Hematopoietic multipotent progenitor cell treated with erythropoietin and hydrocortisone succinate and interleukin-3 and kit ligand, for 8 days (in vitro differentiated cells): ENCODE results near the gene DGKQ.
"Not testable (repeated sequence)": the region's sequence is repeated elsewhere in the genome, so short reads cannot be mapped to it uniquely, and the experiment has no call there.

Experiments
- DNase-seq: peaks from one replicate; pipeline ENCODE4 v3.0.0-alpha.2; 2015

Gene DGKQ

DNA sequence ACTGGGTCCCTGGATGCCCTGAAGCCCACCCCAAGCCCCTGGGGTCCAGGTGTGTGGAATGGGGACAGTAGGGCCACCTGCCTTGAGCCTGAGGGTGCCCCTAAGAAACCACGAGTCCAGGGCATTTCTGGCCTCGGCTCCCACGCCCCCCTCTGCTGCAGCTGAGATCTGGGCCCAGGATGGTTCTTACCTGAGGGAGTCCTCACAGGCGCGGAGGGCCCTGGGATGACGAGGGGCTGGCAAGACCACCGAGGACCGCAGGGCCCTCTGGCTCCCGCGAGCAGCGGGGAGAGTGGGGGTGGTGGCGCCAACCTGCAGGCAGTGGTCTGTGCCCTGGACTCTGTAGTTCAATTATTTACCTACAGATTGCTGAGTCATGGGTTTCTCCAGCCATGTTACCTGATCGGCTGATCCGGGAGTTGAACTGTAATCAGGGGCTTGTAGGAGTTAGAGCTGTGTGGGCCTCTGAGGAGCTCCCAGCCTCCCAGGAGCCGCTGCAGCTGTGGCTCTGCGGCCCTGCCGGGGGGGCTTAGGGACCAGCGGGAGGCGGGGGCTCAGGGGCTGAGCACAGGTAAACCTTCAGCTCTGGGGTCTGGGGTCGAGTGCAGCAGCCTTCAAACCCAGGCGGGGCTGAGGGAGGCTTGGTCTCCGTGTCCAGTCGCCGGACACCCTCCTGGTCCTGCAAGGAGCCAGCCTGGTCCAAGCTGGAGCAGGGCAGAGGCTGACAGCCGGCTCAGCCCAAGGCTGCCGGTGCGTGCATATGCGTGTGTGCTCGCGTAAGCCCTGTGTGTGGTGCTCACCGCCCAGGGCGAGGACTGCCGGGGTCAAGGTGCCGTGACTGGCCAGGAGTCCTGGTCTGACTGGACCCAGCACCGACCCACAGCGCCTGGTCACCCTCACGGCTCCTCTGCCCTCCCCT lies 20.0 kb upstream of the DGKQ start, which contains the start of gene SLC26A1:
Gene SLC26A1 (minus strand): TSS at position 294 of the 919 bp plus-strand sequence. CDS start 1,701 bp downstream, outside the sequence.
- no peak for DNase-seq

DNA sequence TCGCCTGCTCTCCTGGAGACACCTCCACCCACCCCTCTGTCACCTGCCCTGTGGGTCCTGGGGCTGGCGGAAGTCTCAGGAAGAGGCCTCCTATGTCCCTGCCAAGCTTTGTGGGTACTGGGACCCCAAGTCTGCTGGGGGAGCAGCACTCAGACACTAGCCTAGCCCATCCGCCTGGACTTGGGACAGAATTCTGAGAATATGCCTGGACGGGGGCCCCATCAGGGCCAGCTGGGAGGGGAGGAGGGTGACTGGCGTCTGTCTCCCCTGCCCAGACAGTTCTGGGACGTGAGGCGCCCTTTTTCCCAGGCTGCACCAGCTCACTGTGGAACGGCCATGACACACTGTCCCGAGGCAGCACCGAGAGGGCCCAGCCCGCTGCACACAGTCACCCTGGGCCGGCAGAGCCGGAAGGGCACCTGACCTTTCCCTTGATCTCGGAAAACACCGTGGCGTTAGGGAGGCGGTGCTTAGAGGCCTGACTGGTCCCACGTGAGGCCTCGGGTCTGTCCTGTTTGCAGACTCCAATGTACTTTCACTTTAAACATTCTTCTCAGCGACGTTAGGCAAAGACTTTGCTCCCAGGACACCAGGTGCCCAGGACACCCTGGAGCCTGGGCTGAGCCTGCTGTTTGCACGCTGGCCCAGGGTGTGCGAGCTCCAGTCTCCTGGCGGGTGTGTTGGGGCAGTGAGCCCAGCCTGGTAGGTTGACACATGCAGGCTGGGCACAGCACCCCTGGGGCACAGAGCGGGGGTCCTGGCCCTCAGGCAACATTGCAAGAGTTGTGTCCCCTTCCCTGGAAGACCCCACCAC lies 19.1 kb upstream of the DGKQ start:
- no peak for DNase-seq

DNA sequence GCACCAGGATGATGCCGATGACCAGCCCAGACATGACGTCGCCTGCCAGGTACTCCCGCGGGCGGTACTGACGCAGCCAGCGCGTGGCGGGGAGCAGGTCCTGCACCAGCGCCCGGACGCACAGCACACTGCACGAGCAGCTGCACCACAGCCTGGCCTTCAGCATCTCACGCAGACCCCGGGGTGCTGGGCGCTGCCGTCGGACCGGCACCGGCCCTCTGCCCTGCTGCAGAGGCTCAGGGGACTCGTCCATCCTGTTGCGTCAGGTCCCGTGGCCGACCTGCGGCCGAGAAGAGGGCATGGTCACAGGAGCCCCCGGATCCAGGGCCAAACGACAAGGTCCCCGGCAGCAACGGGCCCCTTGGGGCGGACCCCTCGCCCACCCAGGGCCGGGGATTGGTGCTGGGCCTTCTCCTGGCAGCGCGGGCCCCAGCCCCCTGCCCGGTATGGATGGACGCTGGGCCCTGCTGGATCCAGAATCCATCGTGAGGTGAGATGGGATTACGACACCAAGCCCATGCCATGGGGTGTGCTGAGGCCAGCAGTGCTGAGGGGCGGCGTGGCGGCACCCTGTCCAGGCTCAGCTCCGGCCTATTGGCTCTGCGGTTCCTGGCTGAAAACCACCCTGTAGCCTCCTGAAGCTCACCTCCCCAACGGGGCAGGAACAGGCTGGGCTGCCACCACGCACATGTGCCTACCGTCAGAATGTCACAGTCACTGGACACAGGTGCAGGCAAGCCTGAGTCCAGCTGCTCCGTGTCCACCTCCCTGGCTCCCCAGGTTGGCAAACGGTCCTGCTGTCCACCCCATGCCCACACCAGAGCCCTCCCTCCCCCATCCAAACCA lies 18.3 kb upstream of the DGKQ start:
- no peak for DNase-seq

DNA sequence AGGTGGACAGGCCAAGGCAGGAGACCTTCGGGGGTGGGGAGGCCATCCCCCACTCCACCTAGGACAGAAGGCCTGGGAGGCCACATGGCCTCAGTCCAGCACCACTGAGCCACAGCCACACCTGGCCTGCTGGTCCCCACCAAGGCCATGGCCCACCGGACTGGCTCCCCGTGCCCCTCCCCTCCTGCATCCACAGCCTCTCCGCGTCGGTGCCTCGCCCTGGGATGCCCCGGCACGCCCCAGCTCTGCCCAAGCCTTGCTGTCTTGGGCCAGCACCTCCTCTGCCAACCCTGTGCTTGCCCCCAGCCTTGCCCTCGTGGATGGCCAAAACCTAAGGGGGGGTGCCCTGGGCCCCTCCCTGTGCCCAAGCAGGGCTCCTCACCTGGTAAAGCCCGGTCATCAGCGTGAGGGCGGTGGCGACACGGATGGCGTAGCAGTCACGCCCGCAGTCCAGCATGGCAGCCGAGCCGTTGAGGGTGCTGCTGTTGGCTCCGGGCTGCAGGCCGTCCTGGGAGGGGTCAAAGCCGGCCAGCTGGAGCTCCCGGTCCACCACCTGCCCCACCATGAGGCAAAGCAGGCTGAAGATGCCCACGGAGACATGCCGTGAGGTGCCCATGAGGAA lies 17.5 kb upstream of the DGKQ start:
- no peak for DNase-seq

DNA sequence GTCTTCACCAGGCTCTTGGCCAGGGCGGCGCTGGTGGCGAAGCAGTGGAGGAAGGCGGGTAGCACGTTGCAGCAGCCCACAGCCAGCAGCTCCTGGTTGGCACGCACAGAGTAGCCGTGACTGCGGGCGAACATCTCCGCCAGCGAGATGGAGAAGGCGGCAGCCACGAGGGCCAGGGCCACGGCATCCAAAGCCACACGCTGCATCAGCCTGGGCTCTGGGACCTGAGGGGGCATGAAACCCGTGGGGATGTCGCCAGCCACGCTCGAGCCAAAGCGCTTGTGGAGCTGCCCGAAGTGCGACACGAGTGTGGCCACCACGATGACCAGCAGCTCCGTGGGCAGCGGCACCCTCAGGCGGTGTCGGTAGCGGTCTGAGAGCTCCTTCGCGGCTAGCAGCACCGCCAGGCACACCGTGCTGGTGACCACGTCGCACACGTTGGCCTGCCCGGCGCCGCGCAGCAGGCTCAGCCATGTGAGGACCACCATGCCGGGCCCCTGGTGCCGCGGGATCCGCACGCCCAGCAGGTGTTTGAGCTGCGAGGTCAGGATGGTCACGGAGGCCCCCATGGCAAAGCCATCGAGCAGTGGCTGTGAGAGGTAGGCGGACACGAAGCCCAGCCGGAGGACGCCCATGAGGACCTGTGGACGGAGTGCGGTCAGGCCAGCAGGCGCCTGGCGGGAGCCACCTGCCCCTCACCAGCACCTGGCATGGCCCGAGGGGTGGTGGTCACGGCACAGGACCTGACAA lies 16.5 kb upstream of the DGKQ start:
- DNase-seq: no peak

DNA sequence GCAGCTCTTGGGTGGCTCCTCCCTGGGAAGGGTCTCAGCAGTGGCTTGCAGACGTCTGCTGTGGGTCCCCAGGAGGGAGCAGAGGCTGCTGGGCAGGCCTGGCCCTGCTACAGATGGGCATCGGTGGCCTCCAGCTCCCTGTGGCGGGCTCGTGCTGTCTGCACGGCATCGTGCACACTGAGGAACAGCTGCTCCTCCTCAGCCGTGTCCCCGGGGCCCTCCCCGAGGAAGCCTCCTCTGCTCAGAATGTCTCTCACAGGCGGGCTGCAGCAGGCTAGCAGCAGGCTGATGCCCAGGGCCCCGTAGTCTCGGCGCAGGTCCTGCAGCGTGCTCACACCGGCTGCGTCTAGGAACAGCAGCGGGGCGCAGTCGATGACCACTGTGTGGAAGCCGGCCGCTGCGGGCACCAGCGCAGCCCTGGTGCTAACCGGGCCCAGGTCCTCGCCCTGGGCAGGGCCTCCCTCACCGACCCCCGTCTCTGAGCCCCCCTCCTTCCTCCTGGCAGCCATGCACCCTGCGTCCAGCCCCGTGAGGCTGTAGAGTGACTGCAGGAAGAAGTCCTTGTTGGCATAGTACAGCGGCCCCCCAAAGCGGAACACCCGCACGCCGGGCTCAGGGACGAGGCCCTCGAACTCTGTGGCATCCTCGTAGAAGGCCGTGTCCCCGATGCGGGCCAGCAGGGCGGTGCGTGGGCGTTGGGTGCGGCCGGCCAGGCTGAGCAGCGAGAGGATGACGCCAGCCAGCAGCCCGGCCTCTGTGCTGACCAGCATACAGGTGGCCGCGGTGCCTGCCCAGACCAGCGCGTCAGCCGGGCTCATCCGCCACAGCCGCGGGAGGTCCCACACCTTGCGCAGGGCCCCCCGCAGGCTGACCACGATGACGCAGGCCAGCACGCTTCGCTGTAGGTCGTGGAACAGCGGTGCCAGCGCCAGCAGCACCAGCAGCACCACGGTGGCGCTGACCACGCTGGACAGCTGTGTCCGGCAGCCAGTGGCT lies 15.7 kb upstream of the DGKQ start:
- no peak for DNase-seq

DNA sequence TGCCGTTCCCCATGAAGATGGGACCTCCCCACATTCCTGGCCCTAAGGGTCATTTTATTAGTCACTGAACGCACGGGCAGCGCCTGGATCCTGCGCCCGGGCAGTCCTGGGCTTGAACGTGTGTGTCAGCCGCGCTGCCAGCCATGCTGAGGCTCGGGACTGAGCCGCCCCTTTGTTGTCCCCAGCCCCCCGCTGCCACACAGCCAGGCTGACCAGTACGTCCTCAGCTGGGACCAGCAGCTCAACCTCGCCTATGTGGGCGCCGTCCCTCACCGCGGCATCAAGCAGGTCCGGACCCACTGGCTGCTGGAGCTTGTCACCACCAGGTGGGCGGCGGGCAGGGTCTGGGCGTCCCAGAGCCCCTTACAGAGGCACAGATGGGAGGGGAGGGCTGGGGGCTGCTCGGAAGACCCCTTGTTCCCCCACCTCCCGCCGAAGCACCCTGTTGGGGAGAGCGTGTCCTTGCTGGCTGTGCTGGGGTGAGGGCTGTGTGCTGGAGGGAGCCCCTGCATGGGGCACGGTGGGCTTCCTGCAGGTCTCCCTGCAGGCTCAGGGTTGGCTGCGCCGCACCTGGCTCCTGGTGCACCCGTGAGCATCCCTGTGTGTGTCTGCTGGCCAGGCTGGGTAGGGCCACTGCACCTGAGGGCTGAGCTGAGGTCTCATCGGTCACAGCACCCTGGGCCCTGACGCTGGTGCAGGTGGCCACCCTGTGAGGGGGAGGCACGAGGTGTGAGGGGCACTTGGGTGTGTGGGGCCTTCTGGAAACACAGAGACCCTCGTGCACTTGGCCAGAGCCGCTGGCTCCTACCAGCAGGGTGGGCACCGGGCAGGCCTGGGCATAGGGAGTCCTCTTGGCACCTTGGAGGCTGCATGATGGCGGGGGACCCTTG lies 14.5 kb upstream of the DGKQ start:
- DNase-seq: no peak

DNA sequence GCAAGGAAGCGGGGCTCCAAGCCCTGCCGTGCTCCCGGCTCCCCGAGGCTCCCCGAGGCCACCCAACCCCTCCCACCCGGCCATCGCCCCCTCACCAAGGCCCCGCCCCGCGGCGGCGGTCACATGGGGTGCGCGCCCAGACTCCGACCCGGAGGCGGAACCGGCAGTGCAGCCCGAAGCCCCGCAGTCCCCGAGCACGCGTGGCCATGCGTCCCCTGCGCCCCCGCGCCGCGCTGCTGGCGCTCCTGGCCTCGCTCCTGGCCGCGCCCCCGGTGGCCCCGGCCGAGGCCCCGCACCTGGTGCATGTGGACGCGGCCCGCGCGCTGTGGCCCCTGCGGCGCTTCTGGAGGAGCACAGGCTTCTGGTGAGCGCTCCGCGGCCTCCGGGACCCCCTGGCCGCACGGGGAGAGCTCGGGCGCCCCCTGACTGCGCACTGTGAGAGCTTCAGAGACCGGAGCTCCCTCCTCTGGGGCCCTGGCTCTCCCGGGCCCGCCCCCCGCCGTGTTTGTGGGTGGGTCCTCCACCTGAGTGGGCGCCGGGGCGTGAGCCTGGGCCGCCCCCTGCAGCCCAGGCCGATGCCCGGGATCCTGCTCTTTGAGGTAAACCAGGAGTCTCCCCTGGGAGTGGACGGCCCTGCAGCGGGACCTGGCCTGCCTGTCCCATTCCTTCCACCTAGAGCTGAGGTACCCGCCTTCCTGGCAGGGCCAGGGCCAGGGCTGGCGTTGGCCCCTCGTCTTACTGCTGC lies 13.7 kb upstream of the DGKQ start, which contains the start of gene IDUA:
Gene IDUA (plus strand): TSS at position 166 of the 745 bp plus-strand sequence. CDS start 41 bp downstream, at position 207.
- DNase-seq: peak; percentile 81

DNA sequence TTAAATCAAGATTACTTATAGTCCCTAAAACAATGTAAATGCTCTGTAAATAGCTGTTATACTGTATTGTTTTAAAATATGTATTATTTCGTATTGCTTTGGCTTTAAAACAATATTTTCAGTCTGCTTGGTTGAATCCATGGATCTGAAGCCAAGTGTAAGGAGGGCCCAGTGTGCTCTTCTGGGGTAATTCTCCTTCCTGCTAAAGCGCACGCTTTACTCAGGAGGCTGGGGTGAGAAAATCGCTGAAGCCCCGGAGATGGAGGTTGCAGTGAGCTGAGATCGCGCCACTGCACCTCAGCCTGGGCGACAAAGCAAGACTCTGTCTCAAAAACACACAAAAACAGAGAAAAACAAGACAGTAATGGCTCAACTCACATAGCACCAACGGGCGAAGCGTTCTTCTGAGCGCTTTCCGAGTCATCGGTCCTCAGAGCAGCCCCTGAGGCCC lies 13.1 kb upstream of the DGKQ start:
- no peak for DNase-seq

DNA sequence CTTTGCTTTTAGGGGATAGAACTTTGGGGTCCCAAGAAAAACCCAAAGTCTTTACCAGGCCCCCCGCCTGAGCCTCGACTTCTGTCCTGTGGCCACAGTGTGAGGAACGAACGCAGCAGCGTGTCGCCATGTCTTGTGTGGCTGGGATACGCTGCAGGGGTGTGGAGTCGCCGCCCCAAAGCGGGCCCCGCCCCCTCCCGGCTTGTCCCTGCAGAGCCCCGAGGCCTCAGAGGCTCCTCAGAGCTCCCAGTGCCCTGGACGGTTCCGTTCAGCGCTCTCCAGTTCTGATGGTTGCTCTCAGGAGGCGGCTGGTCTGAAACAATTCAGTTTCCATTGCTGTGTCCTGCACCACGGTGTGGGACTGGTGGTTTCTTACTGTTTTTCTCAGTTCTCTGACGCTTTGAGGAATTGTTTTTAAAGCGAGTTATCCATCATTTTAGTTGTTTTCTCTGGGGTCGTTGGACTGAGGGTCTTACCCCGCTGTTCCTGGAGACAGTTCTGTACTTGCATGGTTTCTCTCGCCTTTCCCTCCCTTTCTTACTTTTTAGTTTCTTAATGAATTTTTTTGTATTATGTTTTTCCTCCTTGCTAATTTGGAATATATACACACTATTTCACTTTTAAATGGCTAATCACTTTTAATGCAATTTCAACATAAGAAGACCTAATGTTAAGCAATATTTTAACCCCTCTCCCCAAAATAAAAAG lies 11.9 kb upstream of the DGKQ start:
- DNase-seq: peak; percentile 82

DNA sequence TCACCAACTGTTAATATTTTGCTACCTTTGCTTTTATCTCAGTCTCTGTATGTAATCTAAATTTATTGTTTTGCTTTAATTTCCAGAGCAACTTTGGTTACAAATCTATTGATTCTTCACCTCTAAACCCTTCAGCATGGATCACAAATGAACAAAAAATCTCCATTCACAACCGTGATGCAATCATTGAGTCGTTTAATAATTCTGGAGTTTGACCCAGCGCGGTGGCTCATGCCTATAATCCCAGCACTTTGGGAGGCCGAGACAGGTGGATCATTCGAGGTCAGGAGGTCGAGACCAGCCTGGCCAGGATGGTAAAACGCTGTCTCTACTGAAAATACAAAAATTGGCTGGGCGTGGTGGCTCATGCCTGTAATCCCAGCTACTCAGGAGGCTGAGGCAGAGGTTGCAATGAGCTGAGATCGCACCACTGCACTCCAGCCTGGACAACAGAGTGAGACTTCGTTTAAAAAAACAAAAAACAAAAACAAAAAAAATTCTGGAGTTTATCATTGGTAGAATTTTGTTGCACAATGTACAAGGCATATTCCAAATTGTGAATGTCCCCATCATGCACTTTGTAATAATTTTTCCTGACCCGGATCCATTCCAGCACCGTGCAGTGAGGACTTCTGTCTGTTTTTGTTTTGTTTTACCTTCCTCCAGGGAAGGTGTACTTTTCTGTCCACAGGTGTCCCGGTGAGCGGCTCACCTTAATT lies 11.1 kb upstream of the DGKQ start:
- DNase-seq: no peak

DNA sequence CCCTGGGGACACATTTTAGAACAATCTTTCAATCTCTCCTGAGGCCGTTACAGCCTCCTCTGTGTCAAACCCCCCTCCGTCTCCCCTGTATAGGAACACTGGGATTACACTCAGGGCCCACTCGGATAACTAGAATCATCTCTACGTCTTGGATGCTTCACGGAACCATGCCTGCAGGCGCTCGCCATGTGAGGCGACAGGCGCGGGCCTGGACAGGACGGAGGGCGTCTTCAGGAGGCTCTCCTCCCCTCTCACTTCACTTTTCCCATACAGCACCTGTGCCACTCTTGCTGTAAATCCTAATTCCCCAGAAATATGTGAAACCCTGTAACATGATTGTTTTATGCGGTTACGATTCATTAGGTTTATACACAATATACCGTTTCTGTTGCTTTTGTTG lies 9.4 kb upstream of the DGKQ start:
- no peak for DNase-seq

DNA sequence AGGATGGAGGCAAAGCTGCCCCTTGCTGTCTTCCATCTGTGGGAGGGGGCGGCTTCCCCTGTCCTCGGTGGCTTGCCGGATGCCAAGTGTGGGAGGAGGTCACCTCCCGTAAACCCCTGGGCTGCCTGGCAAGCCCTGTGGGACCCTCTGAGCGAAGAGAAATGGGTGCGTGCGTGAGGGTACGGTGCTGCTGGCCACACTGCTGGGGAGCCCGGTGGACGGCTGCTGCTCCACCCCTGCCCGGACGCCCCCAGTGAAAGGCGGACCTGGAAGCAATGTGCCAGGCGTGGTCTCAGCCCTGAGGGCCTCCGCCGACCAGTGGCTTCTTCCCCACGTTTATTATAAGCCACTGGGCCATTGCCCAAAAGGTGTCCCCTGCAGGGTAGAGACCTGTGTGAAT lies 8.9 kb upstream of the DGKQ start:
- DNase-seq: no peak

DNA sequence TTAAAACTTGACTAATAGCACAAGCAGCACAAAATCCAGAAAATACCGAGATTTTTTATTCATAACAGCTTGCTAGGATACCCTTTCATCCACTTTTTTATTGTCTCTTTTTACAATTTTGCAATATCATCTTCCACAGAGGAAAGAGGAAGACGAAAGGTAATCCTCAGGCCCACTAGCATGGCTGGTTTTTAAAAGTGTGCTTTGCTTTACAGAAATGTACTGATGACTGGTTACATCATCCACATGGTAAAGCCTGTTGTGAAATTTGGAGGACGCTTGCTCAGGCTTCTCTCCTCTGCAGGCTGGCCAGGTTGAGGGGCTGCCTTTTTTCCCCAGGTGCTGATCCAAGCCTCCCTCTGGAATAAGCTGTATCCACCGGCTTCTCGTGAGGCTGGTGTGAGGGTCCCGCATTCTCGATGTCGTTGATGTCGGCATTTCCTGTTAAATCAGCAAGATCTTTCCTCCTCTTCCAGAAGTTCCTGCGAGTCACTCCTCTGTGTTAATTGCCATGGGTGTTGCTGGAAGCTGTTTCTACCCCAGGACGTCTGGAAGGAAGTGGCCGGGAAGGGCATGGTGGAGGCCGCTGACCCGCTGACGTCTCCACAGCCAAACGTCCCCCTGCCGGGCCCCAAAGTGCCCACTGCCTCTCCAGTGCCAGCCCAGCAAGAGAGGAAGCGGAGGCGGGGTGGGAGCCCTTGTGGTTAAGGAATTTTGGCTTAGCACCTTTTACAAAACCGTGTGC lies 5.8 kb upstream of the DGKQ start:
- no peak for DNase-seq

DNA sequence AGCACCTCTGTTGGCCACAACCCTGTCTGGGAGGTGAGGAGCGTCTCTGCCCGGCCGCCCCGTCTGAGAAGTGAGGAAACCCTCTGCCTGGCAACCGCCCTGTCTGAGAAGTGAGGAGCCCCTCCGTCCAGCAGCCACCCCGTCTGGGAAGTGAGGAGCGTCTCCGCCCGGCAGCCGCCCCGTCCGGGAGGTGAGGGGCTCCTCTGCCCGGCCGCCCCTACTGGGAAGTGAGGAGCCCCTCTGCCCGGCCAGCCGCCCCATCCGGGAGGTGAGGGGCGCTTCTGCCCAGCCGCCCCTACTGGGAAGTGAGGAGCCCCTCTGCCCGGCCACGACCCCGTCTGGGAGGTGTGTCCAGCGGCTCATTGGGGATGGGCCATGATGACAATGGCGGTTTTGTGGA lies 2.6 kb upstream of the DGKQ start:
- not testable (repeated sequence) for DNase-seq

DNA sequence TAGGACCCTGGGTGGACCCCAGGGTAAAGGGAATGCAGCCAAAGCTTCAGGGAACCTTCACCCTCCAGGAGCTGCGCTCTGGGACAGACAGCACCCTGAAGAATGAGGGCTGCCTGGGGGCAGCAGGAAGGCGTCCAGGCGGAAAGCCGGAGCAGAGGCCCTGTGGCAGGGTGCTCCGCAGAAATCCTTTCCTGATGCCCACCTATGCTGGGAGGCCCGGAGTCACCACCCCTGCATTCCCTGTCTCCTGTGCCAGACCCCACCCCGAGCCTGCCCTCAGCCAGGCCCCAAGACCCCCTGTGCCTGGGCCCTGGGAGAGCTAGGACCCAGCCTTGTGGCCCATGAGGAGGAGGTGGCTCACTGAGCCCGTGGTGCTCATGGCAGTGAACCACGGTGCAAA lies 1.3 kb upstream of the DGKQ start:
- DNase-seq: no peak
